DND-41 (cell line): ENCODE measurements around the gene KBTBD7.

Source experiments
- CTCF ChIP-seq: IDR thresholded peaks from 2 replicates; pipeline ENCODE4 v1.5.1; 2012; ENCODE audit warnings: borderline replicate concordance, low read length, moderate library complexity, mild to moderate bottlenecking; ENCODE audit not compliant: poor library complexity, severe bottlenecking; ENCODE audit errors: extremely low read depth
- EZH2 ChIP-seq: IDR thresholded peaks from 3 replicates; pipeline ENCODE4 v1.6.1; 2012; ENCODE audit warnings: borderline replicate concordance, low read depth, mild to moderate bottlenecking, moderate library complexity, low read length, inconsistent platforms; ENCODE audit not compliant: severe bottlenecking

DNA sequence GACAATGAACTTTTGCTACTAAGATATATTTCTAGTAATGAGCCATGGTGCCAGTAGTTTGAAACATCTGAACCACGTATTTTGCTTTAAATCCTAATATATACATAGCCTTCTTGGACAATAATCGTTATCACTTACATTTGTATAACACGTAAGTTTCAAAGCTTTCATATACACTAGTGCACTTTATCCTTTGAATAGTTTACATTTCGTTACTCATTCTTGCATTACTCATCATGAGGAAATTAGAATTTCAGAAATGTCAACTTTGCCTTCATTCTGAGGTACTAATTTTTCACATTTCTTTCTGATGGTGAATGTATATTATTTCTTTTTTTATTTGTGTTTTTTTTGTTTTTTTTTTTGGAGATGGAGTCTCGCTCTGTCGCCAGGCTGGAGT lies 5.8 kb downstream of the KBTBD7 start:
- TF ChIP-seq CTCF, result no peak
- TF ChIP-seq EZH2, result no peak
